Bone marrow (tissue), 2 donors: ENCODE results near the gene MYOCD.

Source experiments
- DNase-seq, 2 donors: peaks; one replicate each; lab custom pipeline; 2025; lab: John Stamatoyannopoulos, UW

The MYOCD gene

GRCh38 chr17:12709063-12709462 is 43.4 kb downstream of the MYOCD start:
- DNase-seq, result no peak

- no peak for DNase-seq
Observed at GRCh38 chr17:12712415-12712814, 46.7 kb downstream of the MYOCD start.

GRCh38 chr17:12712941-12713340 is 47.3 kb downstream of the MYOCD start:
- DNase-seq, result no peak

- DNase-seq, result no peak
Observed at GRCh38 chr17:12719948-12720347, 54.3 kb downstream of the MYOCD start.

GRCh38 chr17:12721581-12721980 is 55.9 kb downstream of the MYOCD start:
- DNase-seq, result no peak

GRCh38 chr17:12722282-12722681 is 56.6 kb downstream of the MYOCD start:
- no peak for DNase-seq

- DNase-seq, result no peak
Observed at GRCh38 chr17:12726131-12726530, 60.4 kb downstream of the MYOCD start.

- DNase-seq, result no peak
Observed at GRCh38 chr17:12727076-12727760, 61.5 kb downstream of the MYOCD start.

- DNase-seq, result no peak
Observed at GRCh38 chr17:12727881-12728280, 62.2 kb downstream of the MYOCD start.

GRCh38 chr17:12729086-12729485 is 63.4 kb downstream of the MYOCD start:
- no peak for DNase-seq

GRCh38 chr17:12730421-12730820 is 64.7 kb downstream of the MYOCD start:
- no peak for DNase-seq

- DNase-seq, result no peak
Observed at GRCh38 chr17:12730931-12731521, 65.3 kb downstream of the MYOCD start.

- DNase-seq, result no peak
Observed at GRCh38 chr17:12731839-12732238, 66.1 kb downstream of the MYOCD start.

- no peak for DNase-seq
Observed at GRCh38 chr17:12732366-12732765, 66.7 kb downstream of the MYOCD start.

GRCh38 chr17:12734926-12735325 is 69.2 kb downstream of the MYOCD start:
- DNase-seq, result no peak

GRCh38 chr17:12735517-12735916 is 69.8 kb downstream of the MYOCD start:
- DNase-seq, result no peak

- no peak for DNase-seq
Observed at GRCh38 chr17:12736526-12736925, 70.8 kb downstream of the MYOCD start.

- DNase-seq, result no peak
Observed at GRCh38 chr17:12737740-12738469, 72.2 kb downstream of the MYOCD start.

GRCh38 chr17:12738624-12739023 is 72.9 kb downstream of the MYOCD start:
- no peak for DNase-seq

- no peak for DNase-seq
Observed at GRCh38 chr17:12739500-12739899, 73.8 kb downstream of the MYOCD start.

GRCh38 chr17:12743046-12743445 is 77.4 kb downstream of the MYOCD start:
- DNase-seq, result no peak

- DNase-seq, result no peak
Observed at GRCh38 chr17:12744298-12744697, 78.6 kb downstream of the MYOCD start.

- no peak for DNase-seq
Observed at GRCh38 chr17:12744786-12745185, 79.1 kb downstream of the MYOCD start.
